Left ventricle myocardium inferior (tissue), 1 donor: ENCODE results near the gene MSI2. TPM values are rescaled to one million over a fixed set of nuclear protein-coding genes. Genes with fewer than 3 reads are reported as not detected.

Experiments
- DNase-seq: peaks from one replicate; pipeline ENCODE4 v3.0.0-alpha.2; 2020
- H3K27ac ChIP-seq: fragments of 200-600 bp; replicated peaks from 2 replicates; pipeline ENCODE4 v1.8.0; 2021
- H3K27me3 ChIP-seq: fragments of 200-600 bp; 2 replicates; pipeline ENCODE4 v1.8.0; 2021; ENCODE audit warnings: low read depth
- H3K36me3 ChIP-seq: fragments of 200-600 bp; 2 replicates; pipeline ENCODE4 v1.8.0; 2021
- H3K4me1 ChIP-seq: fragments of 200-600 bp; 2 replicates; pipeline ENCODE4 v1.8.0; 2021
- H3K4me3 ChIP-seq: fragments of 200-600 bp; 2 replicates; pipeline ENCODE4 v1.8.0; 2021; ENCODE audit warnings: mild to moderate bottlenecking, moderate library complexity
- H3K9me3 ChIP-seq: fragments of 200-600 bp; replicated peaks from 2 replicates; pipeline ENCODE4 v1.8.0; 2021
- intact Hi-C: fragments of 100-400 bp; cut with micrococcal nuclease; formaldehyde crosslinking; loops from one replicate; pipeline ENCODE4 v1.11.0; 2022
- total RNA-seq: library from RNA; stranded (reverse); fragmentation: NEBNext Ultra II Directional; extraction: Animal tissue kit (Norgen Biotek cat#: 25700); gene quantifications from one replicate; pipeline ENCODE4 v1.2.1, GENCODE V29; 2021
- TF ChIP-seq, protein P1 (sequence below): fragments of 200-600 bp; IDR thresholded peaks from 2 replicates; pipeline ENCODE4 v1.8.0; 2021; ENCODE audit warnings: antibody characterized with exemption, mild to moderate bottlenecking, borderline replicate concordance
- donor health status: DM: no; HTN: yes; CAD: no; lungs with severe emphysema.

MSI2 gene
- total RNA-seq, 1 donor from 2014 or later, result 118 TPM

DNA sequence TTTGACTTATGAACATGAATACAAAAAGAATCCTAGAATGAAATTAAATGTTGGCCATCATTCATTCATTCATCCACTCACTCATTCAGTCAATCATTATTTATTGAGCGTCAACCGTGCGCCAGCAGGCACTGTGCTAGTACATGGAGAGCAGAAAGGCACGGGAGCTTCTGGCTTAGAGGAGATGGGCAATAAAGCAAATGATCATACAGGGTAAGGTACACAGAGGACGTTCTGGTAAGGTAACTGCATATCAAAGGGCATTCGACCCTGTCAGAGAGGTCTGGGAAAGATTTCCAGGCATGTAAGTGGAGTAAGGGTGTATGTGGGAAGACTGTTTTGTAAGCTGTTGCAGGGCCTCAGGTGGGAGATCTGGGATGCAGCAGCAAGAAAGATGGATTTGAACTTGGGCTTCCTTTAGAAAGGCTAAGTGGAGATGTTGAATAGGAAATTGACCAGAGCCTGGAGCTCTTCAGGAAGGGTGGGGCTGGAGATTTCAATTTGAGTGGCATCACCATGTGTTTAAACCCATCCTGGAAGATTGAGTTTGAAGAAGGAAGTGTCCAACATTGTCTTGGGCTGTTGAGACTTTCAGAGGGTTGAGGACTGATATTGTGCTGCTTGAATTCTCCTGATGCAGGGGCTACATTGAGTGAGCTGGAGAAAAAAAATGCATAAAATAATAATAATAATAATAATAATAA lies 2.8 kb upstream of the MSI2 start:
- peaks cover 18% of the 10 kb centered on the region for H3K4me1 ChIP-seq

DNA sequence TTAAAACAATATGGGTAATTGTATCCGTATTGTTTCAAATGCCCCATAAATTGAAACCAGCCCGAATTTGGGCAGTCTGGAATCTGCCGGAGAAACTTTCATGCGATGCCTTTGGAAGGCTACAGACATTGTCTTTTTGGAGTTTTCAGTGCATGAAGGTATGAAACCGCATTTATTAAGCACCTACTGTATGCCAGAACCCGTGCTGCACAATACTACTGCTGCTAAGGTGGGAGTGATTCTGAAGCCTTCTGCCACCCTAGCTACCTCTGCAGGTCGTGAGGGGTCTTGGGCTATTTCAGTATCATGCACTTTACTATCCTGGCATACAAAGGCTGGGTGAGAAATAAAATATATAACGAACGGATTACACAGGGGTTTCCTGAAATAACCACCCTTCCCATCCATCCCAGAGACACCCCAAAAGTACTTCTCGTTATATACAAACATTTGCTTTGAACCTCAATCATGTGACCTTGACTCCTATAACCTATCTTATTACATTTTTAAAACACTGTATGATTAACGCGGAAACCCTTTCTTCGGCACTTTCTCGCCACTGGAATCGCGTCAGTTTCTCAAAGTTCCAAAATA lies 1.0 kb upstream of the MSI2 start:
- Histone ChIP-seq H3K9me3 (peaks cover 10% of the 10 kb centered on the region), H3K4me3 (peak overlapping the region; percentile 98), H3K27me3 (no peaks in the 10 kb centered on the region), H3K36me3 (peaks cover 10% of the 10 kb centered on the region), H3K4me1 (peaks cover 36% of the 10 kb centered on the region), H3K27ac (peak overlapping the region; percentile 97)
- TF ChIP-seq, protein P1, sequence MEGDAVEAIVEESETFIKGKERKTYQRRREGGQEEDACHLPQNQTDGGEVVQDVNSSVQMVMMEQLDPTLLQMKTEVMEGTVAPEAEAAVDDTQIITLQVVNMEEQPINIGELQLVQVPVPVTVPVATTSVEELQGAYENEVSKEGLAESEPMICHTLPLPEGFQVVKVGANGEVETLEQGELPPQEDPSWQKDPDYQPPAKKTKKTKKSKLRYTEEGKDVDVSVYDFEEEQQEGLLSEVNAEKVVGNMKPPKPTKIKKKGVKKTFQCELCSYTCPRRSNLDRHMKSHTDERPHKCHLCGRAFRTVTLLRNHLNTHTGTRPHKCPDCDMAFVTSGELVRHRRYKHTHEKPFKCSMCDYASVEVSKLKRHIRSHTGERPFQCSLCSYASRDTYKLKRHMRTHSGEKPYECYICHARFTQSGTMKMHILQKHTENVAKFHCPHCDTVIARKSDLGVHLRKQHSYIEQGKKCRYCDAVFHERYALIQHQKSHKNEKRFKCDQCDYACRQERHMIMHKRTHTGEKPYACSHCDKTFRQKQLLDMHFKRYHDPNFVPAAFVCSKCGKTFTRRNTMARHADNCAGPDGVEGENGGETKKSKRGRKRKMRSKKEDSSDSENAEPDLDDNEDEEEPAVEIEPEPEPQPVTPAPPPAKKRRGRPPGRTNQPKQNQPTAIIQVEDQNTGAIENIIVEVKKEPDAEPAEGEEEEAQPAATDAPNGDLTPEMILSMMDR, result no peak
- intact Hi-C loops, result no loop called here
- DNase-seq, result no peak

More for the DNA sequence above, 2.8 kb upstream of the MSI2 start:
- intact Hi-C loops, result no loop called here
- H3K4me3 ChIP-seq, result no peak overlapping the region
- TF ChIP-seq, protein P1, result no peak
- DNase-seq, result no peak
- peaks cover 10% of the 10 kb centered on the region for H3K9me3 ChIP-seq
- H3K27me3 ChIP-seq, result no peaks in the 10 kb centered on the region
- no peaks in the 10 kb centered on the region for H3K36me3 ChIP-seq
- no peak overlapping the region for H3K27ac ChIP-seq

DNA sequence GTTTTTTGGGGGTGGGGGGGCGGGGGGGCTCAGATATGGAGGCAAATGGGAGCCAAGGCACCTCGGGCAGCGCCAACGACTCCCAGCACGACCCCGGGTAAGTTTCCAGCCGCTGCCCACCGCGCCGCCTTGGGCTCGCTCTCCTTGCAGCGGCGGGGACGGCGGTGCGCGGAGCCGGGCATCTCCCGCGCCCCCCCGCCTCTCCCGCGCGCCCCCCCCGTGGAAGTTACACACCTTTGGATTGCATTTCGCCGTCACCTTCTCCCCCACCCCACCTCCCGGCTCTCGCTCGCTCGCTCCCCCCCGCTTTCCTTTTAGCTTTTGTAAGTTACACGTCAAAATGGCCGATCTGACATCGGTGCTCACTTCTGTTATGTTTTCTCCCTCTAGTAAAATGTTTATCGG lies 387 bp downstream of the MSI2 start:
- no peaks in the 10 kb centered on the region for H3K27me3 ChIP-seq
- peak; percentile 20 for DNase-seq
- no peaks in the 10 kb centered on the region for H3K9me3 ChIP-seq
- peaks cover 46% of the 10 kb centered on the region for H3K4me1 ChIP-seq
- TF ChIP-seq, protein P1, result no peak
- intact Hi-C loops, result no loop called here
- peaks cover 12% of the 10 kb centered on the region for H3K36me3 ChIP-seq
- peak overlapping the region; percentile 97 for H3K27ac ChIP-seq
- peak overlapping the region; percentile 98 for H3K4me3 ChIP-seq

DNA sequence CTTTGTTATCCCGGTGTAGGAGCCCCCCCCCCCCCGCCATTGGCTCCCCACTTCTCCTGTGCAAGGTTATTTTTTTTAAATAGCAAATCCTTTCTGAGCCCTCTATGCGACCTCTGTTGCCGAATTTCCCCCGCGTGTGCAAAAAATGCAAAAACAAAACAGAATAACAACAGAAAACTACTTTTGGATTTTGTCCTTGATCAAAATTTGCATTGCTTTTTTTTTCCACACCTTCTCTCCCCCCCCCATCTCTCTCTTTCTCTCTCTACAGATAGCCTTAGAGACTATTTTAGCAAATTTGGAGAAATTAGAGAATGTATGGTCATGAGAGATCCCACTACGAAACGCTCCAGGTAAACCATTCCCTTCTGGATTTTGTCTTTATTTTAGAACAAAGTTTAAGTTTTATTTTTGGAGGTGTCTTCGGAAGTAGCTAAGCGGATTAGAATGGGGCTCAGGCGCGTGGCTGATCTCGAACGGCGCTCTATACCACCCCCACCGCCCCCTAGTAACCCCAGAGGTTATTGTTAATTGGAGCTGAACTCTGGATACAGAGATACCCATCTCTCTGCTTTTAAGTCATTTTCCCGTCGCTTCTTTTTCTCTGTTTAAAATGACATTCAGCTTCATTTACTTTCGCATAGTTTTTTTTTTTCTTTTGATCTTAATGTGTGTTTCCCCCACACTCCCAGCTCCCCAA lies 1.0 kb downstream of the MSI2 start:
- peaks cover 17% of the 10 kb centered on the region for H3K36me3 ChIP-seq
- no peak for DNase-seq
- no peaks in the 10 kb centered on the region for H3K27me3 ChIP-seq
- peaks cover 48% of the 10 kb centered on the region for H3K4me1 ChIP-seq
- intact Hi-C loops, result no loop called here
- H3K9me3 ChIP-seq, result no peaks in the 10 kb centered on the region
- H3K27ac ChIP-seq, result peak overlapping the region; percentile 97
- TF ChIP-seq, protein P1, result no peak
- peak overlapping the region; percentile 98 for H3K4me3 ChIP-seq

DNA sequence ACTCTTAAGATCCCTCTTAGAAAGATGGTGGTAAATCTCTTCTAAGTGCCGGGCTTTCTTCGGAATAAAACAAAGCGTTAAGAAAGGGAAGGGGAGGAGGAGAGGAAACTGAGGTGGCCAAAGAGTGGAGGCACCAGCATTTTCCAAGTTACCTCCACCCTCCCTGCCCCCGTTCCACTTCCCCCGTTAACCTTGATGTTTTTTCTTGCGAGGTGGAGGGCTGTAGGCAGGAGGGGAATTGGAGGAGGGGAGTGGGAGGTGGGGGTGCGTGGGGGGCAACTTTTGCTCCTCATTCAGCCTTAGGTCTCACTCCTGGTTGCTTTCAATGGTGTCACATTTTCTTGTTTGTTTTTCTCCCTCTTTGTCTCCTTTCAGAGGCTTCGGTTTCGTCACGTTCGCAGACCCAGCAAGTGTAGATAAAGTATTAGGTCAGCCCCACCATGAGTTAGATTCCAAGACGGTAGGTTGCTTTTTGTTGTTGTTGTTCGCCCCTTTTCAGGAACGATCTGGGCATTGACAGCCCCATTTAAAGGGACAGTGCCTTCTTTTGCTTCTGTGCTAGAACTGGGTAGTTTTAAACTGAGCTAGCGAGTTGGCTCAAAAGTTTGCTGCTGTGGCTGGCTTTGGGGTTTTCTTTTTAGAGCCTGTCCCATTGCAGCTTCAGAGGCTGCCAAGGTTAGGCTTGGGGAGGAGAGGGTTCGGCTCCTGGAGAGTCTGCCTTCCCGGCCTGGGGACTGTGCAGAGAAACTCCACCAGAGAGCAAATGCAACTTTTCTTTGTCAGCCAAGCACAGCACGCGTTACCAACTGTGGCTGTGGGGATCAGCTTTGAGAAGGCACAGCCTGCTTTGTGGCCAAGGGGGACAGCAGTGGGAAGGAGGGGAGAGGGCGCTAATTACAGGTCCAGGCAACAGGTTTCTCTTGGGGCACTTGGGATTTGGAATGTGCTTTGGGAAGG lies 1.9 kb downstream of the MSI2 start:
- H3K4me1 ChIP-seq, result peaks cover 55% of the 10 kb centered on the region
- DNase-seq, result no peak
- no peaks in the 10 kb centered on the region for H3K9me3 ChIP-seq
- intact Hi-C loops, result no loop called here
- peaks cover 25% of the 10 kb centered on the region for H3K36me3 ChIP-seq
- no peaks in the 10 kb centered on the region for H3K27me3 ChIP-seq
- H3K27ac ChIP-seq, result peak overlapping the region; percentile 97
- peak overlapping the region; percentile 98 for H3K4me3 ChIP-seq
- TF ChIP-seq, protein P1, result no peak
